Measurements from ENCODE around the gene ZNF112. TPM values are rescaled to one million over a fixed set of nuclear protein-coding genes. Genes with fewer than 3 reads are reported as not detected.

ZNF112 gene
- polyA plus RNA-seq, 3 donors: 0.03 TPM; not detected in 2

DNA sequence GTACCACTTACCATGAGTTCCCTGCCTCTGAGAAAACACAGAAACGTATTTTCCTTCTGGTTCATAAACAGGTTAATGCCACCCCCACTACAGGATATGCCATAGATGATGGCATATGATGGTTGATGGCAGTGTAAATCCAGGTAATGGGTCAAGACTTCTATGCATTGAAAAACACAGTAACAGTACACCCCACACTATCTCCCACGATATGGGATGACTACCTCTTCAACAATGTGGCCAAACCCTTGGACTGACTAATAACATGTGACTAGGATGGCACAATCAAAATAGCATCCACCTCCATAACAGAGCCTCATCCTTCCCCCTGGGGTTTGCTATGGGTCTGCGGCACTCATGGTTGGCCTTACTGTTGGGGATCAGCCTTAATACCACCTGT is 73.6 kb downstream of the ZNF112 start:
- Histone ChIP-seq H3K36me3 (replicated peaks in 1 of 2; ENCODE audit: control insufficient read depth in 1 of 2, insufficient read depth in 2 of 2, low read length in 2 of 2) (peaks cover 5 to 10% of the 10 kb centered on the region in 2 donors), H3K4me2 (replicated peaks; ENCODE audit: extremely low read depth, low read length, poor library complexity, severe bottlenecking) (no peak overlapping the region), H3K4me3 (replicated peaks in 1 of 3; ENCODE audit: low read depth in 2 of 3, low read length in 3 of 3) (no peak overlapping the region), H2AFZ (ENCODE audit: insufficient read depth, low read depth, low read length, poor library complexity, severe bottlenecking) (no peak overlapping the region), H3K27me3 (ENCODE audit: control insufficient read depth in 2 of 2, insufficient read depth in 2 of 2, low read length in 2 of 2) (no peaks in the 10 kb centered on the region), H4K20me1 (ENCODE audit: insufficient read depth, low read length) (no peaks in the 10 kb centered on the region), H3K27ac (ENCODE audit: low read depth in 1 of 2, low read length in 2 of 2) (no peak overlapping the region), H3K4me1 (ENCODE audit: control insufficient read depth in 1 of 2, insufficient read depth in 2 of 2, low read length in 2 of 2) (no peaks in the 10 kb centered on the region), H3K9ac (ENCODE audit: insufficient read depth, low read length, poor library complexity, severe bottlenecking) (no peak overlapping the region), H3K9me3 (replicated peaks in 1 of 2; ENCODE audit: control insufficient read depth in 1 of 2, insufficient read depth in 1 of 2, low read length in 2 of 2) (peaks cover 61 to 93% of the 10 kb centered on the region in 2 donors), H3K79me2 (ENCODE audit: insufficient read depth, low read length) (no peaks in the 10 kb centered on the region)
- WGBS (ENCODE audit: insufficient coverage): no CpG with 5 or more reads among the region's 3 CpGs
- Mint-ChIP-seq H3K9me3 (peaks cover 54 to 73% (median 68%) of the 10 kb centered on the region in 7 donors), H3K27ac (no peak overlapping the region), H3K27me3 (ENCODE audit: low read depth in 3 of 3) (peaks cover 0 to 3% (median 2%) of the 10 kb centered on the region in 3 donors), H3K4me1 (no peaks in the 10 kb centered on the region), H3K4me3 (no peak overlapping the region), H3K36me3 (peaks cover 5 to 6% of the 10 kb centered on the region in 2 donors)
- TF ChIP-seq, protein P1, sequence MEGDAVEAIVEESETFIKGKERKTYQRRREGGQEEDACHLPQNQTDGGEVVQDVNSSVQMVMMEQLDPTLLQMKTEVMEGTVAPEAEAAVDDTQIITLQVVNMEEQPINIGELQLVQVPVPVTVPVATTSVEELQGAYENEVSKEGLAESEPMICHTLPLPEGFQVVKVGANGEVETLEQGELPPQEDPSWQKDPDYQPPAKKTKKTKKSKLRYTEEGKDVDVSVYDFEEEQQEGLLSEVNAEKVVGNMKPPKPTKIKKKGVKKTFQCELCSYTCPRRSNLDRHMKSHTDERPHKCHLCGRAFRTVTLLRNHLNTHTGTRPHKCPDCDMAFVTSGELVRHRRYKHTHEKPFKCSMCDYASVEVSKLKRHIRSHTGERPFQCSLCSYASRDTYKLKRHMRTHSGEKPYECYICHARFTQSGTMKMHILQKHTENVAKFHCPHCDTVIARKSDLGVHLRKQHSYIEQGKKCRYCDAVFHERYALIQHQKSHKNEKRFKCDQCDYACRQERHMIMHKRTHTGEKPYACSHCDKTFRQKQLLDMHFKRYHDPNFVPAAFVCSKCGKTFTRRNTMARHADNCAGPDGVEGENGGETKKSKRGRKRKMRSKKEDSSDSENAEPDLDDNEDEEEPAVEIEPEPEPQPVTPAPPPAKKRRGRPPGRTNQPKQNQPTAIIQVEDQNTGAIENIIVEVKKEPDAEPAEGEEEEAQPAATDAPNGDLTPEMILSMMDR (IDR thresholded peaks at IDR 0.05): no peak
- DNase-seq: no peak
- intact Hi-C loops (cut with micrococcal nuclease): no loop called here

DNA sequence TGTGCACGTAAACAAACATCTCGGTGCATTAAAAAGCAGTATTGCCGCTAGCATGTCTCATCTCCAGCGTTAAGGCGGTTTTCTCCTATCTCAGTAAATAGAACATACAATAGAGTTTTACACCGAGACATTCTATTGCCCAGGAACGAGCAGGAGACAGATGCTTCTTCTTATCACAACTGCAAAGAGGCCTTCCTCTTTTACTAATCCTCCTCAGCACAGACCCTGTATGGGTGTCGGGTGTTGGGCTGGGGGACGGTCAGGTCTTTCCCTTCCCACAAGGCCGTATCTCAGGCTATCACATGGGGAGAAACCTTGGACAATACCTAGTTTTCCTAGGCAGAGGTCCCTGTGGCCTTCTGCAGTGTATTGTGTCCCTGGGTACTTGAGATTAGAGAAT is 75.6 kb downstream of the ZNF112 start:
- H2AFZ ChIP-seq (ENCODE audit: insufficient read depth, low read depth, low read length, poor library complexity, severe bottlenecking): no peak overlapping the region
- DNase-seq: no peak
- no peak overlapping the region for H3K4me3 ChIP-seq (replicated peaks in 1 of 3; ENCODE audit: low read depth in 2 of 3, low read length in 3 of 3)
- H3K27ac Mint-ChIP-seq: no peak overlapping the region
- H3K9me3 ChIP-seq (replicated peaks in 1 of 2; ENCODE audit: control insufficient read depth in 1 of 2, insufficient read depth in 1 of 2, low read length in 2 of 2): peaks cover 59 to 88% of the 10 kb centered on the region in 2 donors
- H3K79me2 ChIP-seq (ENCODE audit: insufficient read depth, low read length): no peaks in the 10 kb centered on the region
- H3K9ac ChIP-seq (ENCODE audit: insufficient read depth, low read length, poor library complexity, severe bottlenecking): no peak overlapping the region
- H3K4me3 Mint-ChIP-seq: no peak overlapping the region
- H3K27me3 ChIP-seq (ENCODE audit: control insufficient read depth in 2 of 2, insufficient read depth in 2 of 2, low read length in 2 of 2): no peaks in the 10 kb centered on the region
- intact Hi-C loops (cut with micrococcal nuclease): no loop called here
- peaks cover 0 to 3% (median 2%) of the 10 kb centered on the region in 3 donors for H3K27me3 Mint-ChIP-seq (ENCODE audit: low read depth in 3 of 3)
- no peaks in the 10 kb centered on the region for H3K36me3 ChIP-seq (replicated peaks in 1 of 2; ENCODE audit: control insufficient read depth in 1 of 2, insufficient read depth in 2 of 2, low read length in 2 of 2)
- no peaks in the 10 kb centered on the region for H3K4me1 Mint-ChIP-seq
- H3K4me2 ChIP-seq (replicated peaks; ENCODE audit: extremely low read depth, low read length, poor library complexity, severe bottlenecking): no peak overlapping the region
- 96% methylated on average over 5 of the region's 10 CpGs for WGBS (ENCODE audit: insufficient coverage)
- TF ChIP-seq, protein P1 (IDR thresholded peaks at IDR 0.05): no peak
- no peaks in the 10 kb centered on the region for H3K4me1 ChIP-seq (ENCODE audit: control insufficient read depth in 1 of 2, insufficient read depth in 2 of 2, low read length in 2 of 2)
- H3K36me3 Mint-ChIP-seq: no peaks in the 10 kb centered on the region
- H4K20me1 ChIP-seq (ENCODE audit: insufficient read depth, low read length): no peaks in the 10 kb centered on the region
- H3K27ac ChIP-seq (ENCODE audit: low read depth in 1 of 2, low read length in 2 of 2): no peak overlapping the region
- H3K9me3 Mint-ChIP-seq: peaks cover 48 to 71% (median 65%) of the 10 kb centered on the region in 7 donors

All from CD14-positive monocyte (primary cell).